DND-41 (cell line): Measurements from ENCODE around the gene TNS1.

Source experiments
- ATAC-seq: fragments of 200-7000 bp; cut with Tn5 transposase; 3 replicates; pipeline ENCODE4 v1.9.1; 2021; ENCODE audit warnings: low read depth; ENCODE audit not compliant: insufficient read depth
- DNase-seq: peaks from one replicate; pipeline ENCODE4 v3.0.0-alpha.2; 2020
- H2AFZ ChIP-seq: 2 replicates; pipeline ENCODE4 v1.6.0; 2012; ENCODE audit warnings: low read depth, low read length
- H3K27ac ChIP-seq: 2 replicates; pipeline ENCODE4 v1.5.1; 2012; ENCODE audit warnings: low read length, inconsistent platforms
- H3K27me3 ChIP-seq: fragments of 200-600 bp; sonication (generic); 2 replicates; pipeline ENCODE4 v1.6.0; 2012; ENCODE audit warnings: low read length, mild to moderate bottlenecking, inconsistent platforms; ENCODE audit not compliant: insufficient read depth, poor library complexity
- H3K36me3 ChIP-seq: 2 replicates; pipeline ENCODE4 v1.5.1; 2012; ENCODE audit warnings: low read length, inconsistent platforms; ENCODE audit not compliant: insufficient read depth
- H3K4me1 ChIP-seq: 2 replicates; pipeline ENCODE4 v1.5.1; 2012; ENCODE audit warnings: mild to moderate bottlenecking, low read length; ENCODE audit not compliant: insufficient read depth
- H3K4me2 ChIP-seq: 2 replicates; pipeline ENCODE4 v1.6.0; 2012; ENCODE audit warnings: mild to moderate bottlenecking, moderate library complexity, low read length, inconsistent platforms; ENCODE audit not compliant: insufficient read depth
- H3K4me3 ChIP-seq, 2 experiments: fragments of 200-600 bp in 1 of 2; shearing (Covaris generic) in 1 of 2; 2 replicates each; pipeline ENCODE4 v1.5.1; 2012 to 2016; ENCODE audit warnings: inconsistent platforms in 2 of 2, low read length in 2 of 2, mild to moderate bottlenecking in 2 of 2, low read depth in 1 of 2, moderate library complexity in 1 of 2
- H3K79me2 ChIP-seq: 2 replicates; pipeline ENCODE4 v1.6.0; 2012; ENCODE audit warnings: low read length, inconsistent platforms; ENCODE audit not compliant: insufficient read depth
- H3K9ac ChIP-seq: 2 replicates; pipeline ENCODE4 v1.6.0; 2012; ENCODE audit warnings: low read depth, mild to moderate bottlenecking, inconsistent platforms, low read length, moderate library complexity
- H3K9me3 ChIP-seq: 2 replicates; pipeline ENCODE4 v1.5.1; 2012; ENCODE audit warnings: low read length, moderate library complexity, mild to moderate bottlenecking, inconsistent platforms; ENCODE audit not compliant: insufficient read depth, severe bottlenecking
- H4K20me1 ChIP-seq: 2 replicates; pipeline ENCODE4 v1.6.0; 2012; ENCODE audit warnings: low read length; ENCODE audit not compliant: insufficient read depth
- EZH2 ChIP-seq: IDR thresholded peaks from 3 replicates; pipeline ENCODE4 v1.6.1; 2012; ENCODE audit warnings: borderline replicate concordance, low read depth, mild to moderate bottlenecking, moderate library complexity, low read length, inconsistent platforms; ENCODE audit not compliant: severe bottlenecking
- TF ChIP-seq, protein P1 (sequence below): IDR thresholded peaks from 2 replicates; pipeline ENCODE4 v1.5.1; 2012; ENCODE audit warnings: borderline replicate concordance, low read length, moderate library complexity, mild to moderate bottlenecking; ENCODE audit not compliant: poor library complexity, severe bottlenecking; ENCODE audit errors: extremely low read depth

The TNS1 gene

GRCh38 chr2:218033208-218033589 is 30.4 kb upstream of the TNS1 start:
- Histone ChIP-seq H3K79me2 (no peaks in the 10 kb centered on the region), H3K4me2 (no peak overlapping the region), H3K27me3 (no peaks in the 10 kb centered on the region)

GRCh38 chr2:218032336-218033171 is 29.8 kb upstream of the TNS1 start:
- Histone ChIP-seq H3K4me3 (no peak overlapping the region), H3K4me2 (no peak overlapping the region), H3K27ac (no peak overlapping the region), H3K79me2 (no peaks in the 10 kb centered on the region), H3K36me3 (no peaks in the 10 kb centered on the region), H2AFZ (no peak overlapping the region), H4K20me1 (peaks cover 5% of the 10 kb centered on the region), H3K4me1 (peaks cover 4% of the 10 kb centered on the region), H3K9me3 (no peaks in the 10 kb centered on the region), H3K27me3 (no peaks in the 10 kb centered on the region), H3K9ac (no peak overlapping the region)
- DNase-seq (peak; percentile 3), ATAC-seq (no peak)
- TF ChIP-seq, protein P1, sequence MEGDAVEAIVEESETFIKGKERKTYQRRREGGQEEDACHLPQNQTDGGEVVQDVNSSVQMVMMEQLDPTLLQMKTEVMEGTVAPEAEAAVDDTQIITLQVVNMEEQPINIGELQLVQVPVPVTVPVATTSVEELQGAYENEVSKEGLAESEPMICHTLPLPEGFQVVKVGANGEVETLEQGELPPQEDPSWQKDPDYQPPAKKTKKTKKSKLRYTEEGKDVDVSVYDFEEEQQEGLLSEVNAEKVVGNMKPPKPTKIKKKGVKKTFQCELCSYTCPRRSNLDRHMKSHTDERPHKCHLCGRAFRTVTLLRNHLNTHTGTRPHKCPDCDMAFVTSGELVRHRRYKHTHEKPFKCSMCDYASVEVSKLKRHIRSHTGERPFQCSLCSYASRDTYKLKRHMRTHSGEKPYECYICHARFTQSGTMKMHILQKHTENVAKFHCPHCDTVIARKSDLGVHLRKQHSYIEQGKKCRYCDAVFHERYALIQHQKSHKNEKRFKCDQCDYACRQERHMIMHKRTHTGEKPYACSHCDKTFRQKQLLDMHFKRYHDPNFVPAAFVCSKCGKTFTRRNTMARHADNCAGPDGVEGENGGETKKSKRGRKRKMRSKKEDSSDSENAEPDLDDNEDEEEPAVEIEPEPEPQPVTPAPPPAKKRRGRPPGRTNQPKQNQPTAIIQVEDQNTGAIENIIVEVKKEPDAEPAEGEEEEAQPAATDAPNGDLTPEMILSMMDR, result no peak
- no peak for TF ChIP-seq EZH2

More at GRCh38 chr2:218033208-218033589, 30.4 kb upstream of the TNS1 start:
- H4K20me1 ChIP-seq, result peaks cover 5% of the 10 kb centered on the region
- TF ChIP-seq EZH2, result no peak
- TF ChIP-seq, protein P1, result no peak
- no peak overlapping the region for H2AFZ ChIP-seq
- H3K4me3 ChIP-seq, result no peak overlapping the region
- H3K27ac ChIP-seq, result no peak overlapping the region
- DNase-seq (peak; percentile 3), ATAC-seq (no peak)
- no peaks in the 10 kb centered on the region for H3K9me3 ChIP-seq
- peaks cover 4% of the 10 kb centered on the region for H3K4me1 ChIP-seq
- no peaks in the 10 kb centered on the region for H3K36me3 ChIP-seq
- no peak overlapping the region for H3K9ac ChIP-seq

DNA sequence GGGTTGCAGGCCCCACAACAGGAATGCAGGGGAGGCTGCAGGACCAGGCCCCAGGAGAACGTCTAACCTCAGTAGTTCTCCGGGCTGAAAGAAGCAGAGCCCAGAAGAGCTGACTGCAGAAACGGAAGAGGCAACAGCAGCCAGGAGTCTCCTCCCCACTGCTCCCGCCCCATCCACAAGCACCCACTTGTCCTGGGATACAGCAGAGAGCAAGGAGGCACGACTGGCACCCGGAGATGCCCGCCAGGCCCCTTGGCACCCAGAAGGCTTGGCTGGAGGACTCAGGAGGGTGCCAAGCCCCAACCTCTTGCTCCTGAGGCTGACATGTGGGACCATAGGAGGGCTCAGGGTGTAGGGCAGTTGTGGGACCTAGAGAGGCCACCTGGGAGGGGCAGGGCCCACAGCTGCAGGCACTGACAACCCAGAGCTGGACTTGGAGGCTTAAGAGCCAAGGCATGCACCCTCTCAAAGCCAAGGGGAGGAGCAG is 29.0 kb upstream of the TNS1 start:
- Histone ChIP-seq H2AFZ (no peak overlapping the region), H4K20me1 (peaks cover 5% of the 10 kb centered on the region), H3K27ac (no peak overlapping the region), H3K9me3 (no peaks in the 10 kb centered on the region), H3K9ac (no peak overlapping the region), H3K27me3 (no peaks in the 10 kb centered on the region), H3K4me2 (no peak overlapping the region), H3K4me3 (no peak overlapping the region), H3K79me2 (no peaks in the 10 kb centered on the region), H3K4me1 (peaks cover 4% of the 10 kb centered on the region), H3K36me3 (no peaks in the 10 kb centered on the region)
- DNase-seq (peak; percentile 3), ATAC-seq (no peak)
- TF ChIP-seq EZH2, result no peak
- TF ChIP-seq, protein P1, result no peak
